ENCODE results near the gene HLA-A. TPM values are rescaled to one million over a fixed set of nuclear protein-coding genes. Genes with fewer than 3 reads are reported as not detected.

HLA-A gene
- total RNA-seq, 3 donors from 2014 or later, result 833 to 1,988 (median 1,901) TPM

GRCh38 chr6:29968905-29969304 lies 26.6 kb downstream of the HLA-A start:
- DNase-seq (no peak), ATAC-seq (no peak)
- H3K4me1 ChIP-seq (ENCODE audit: low read depth), result peaks cover 43% of the 10 kb centered on the region
- no peak for TF ChIP-seq CTCF (IDR thresholded peaks at IDR 0.05)
- H3K4me3 ChIP-seq, result no peak overlapping the region
- intact Hi-C loops (cut with DNase I, micrococcal nuclease), result no loop called here
- H3K36me3 ChIP-seq (ENCODE audit: low read depth), result no peaks in the 10 kb centered on the region
- no peaks in the 10 kb centered on the region for H3K9me3 ChIP-seq

GRCh38 chr6:29970711-29971110 lies 28.4 kb downstream of the HLA-A start:
- intact Hi-C loops (cut with DNase I, micrococcal nuclease), result no loop called here
- Histone ChIP-seq H3K9me3 (no peaks in the 10 kb centered on the region), H3K4me3 (no peak overlapping the region), H3K4me1 (ENCODE audit: low read depth) (peaks cover 38% of the 10 kb centered on the region), H3K36me3 (ENCODE audit: low read depth) (no peaks in the 10 kb centered on the region)
- DNase-seq (no peak), ATAC-seq (no peak)
- TF ChIP-seq CTCF (IDR thresholded peaks at IDR 0.05), result no peak

GRCh38 chr6:29974901-29975560 lies 32.7 kb downstream of the HLA-A start:
- intact Hi-C loops (cut with DNase I, micrococcal nuclease), result no loop called here
- no peak for DNase-seq
- Histone ChIP-seq H3K36me3 (ENCODE audit: low read depth) (no peaks in the 10 kb centered on the region), H3K9me3 (no peaks in the 10 kb centered on the region), H3K4me1 (ENCODE audit: low read depth) (peaks cover 10% of the 10 kb centered on the region), H3K4me3 (no peak overlapping the region)
- no peak for ATAC-seq
- no peak for TF ChIP-seq CTCF (IDR thresholded peaks at IDR 0.05)

- DNase-seq (no peak), ATAC-seq (no peak)
- TF ChIP-seq CTCF (IDR thresholded peaks at IDR 0.05), result no peak
- no peaks in the 10 kb centered on the region for H3K9me3 ChIP-seq
- H3K4me1 ChIP-seq (ENCODE audit: low read depth), result peaks cover 10% of the 10 kb centered on the region
- no peaks in the 10 kb centered on the region for H3K36me3 ChIP-seq (ENCODE audit: low read depth)
- intact Hi-C loops (cut with DNase I, micrococcal nuclease), result no loop called here
- no peak overlapping the region for H3K4me3 ChIP-seq
Observed at GRCh38 chr6:29975561-29975907, 33.2 kb downstream of the HLA-A start.

GRCh38 chr6:29976253-29976587 lies 33.9 kb downstream of the HLA-A start:
- ATAC-seq, result no peak
- Histone ChIP-seq H3K4me3 (no peak overlapping the region), H3K4me1 (ENCODE audit: low read depth) (peaks cover 14% of the 10 kb centered on the region), H3K36me3 (ENCODE audit: low read depth) (no peaks in the 10 kb centered on the region), H3K9me3 (no peaks in the 10 kb centered on the region)
- TF ChIP-seq CTCF (IDR thresholded peaks at IDR 0.05), result no peak
- DNase-seq, result no peak
- intact Hi-C loops (cut with DNase I, micrococcal nuclease), result no loop called here
